HepG2 (cell line): ENCODE results near the gene TRIM62. TPM values are rescaled to one million over a fixed set of nuclear protein-coding genes. Genes with fewer than 3 reads are reported as not detected.

Experiments used
- ATAC-seq: fragments of 200-7000 bp; cut with Tn5 transposase; 3 replicates; pipeline ENCODE4 v1.9.1; 2020; ENCODE audit warnings: mild to moderate bottlenecking, moderate library complexity
- BruUV-seq: library from RNA; stranded (reverse); fragments of 400-500 nt; replicated peaks from 2 replicates; lab custom pipeline; 2021; lab: Mats Ljungman, UMichigan
- CTCF ChIA-PET: fragments of 300-600 bp; formaldehyde crosslinking; extraction: SDS; loops from one replicate; lab custom pipeline; 2021; ENCODE audit warnings: low total read pairs, inconsistent platforms, low intra/inter-chr PET ratio; lab: Yijun Ruan, JAX
- POLR2A ChIA-PET: fragments of 350-600 bp; sonication (Branson Sonifier 250); formaldehyde crosslinking; loops from one replicate; lab custom pipeline; 2020; ENCODE audit warnings: antibody characterized with exemption, inconsistent platforms; lab: Yijun Ruan, JAX
- DNase-seq: peaks from one replicate; pipeline ENCODE4 v3.0.0-alpha.2; 2015; ENCODE audit warnings: low spot score
- FAIRE-seq: peaks from 3 replicates; lab custom pipeline; 2011; peaks lifted over from hg19 to GRCh38; lab: Jason Lieb, UNC
- H2AFZ ChIP-seq: one replicate; pipeline ENCODE4 v1.6.1; 2011; ENCODE audit warnings: low read length, inconsistent platforms
- H3K27ac ChIP-seq: fragments of 300-600 bp; 3 replicates; pipeline ENCODE4 v1.8.0; 2011; ENCODE audit warnings: mixed run types, mild to moderate bottlenecking, mixed read lengths, low read length, inconsistent platforms; ENCODE audit not compliant: insufficient read depth; ENCODE audit errors: extremely low read length
- H3K27me3 ChIP-seq, 2 experiments: fragments of 200-600 bp in 1 of 2; 2 replicates in 1 of 2; 3 replicates in 1 of 2; pipeline versions ENCODE4 v1.6.0 to v1.8.0; 2011; ENCODE audit warnings: low read length in 2 of 2, mild to moderate bottlenecking in 2 of 2, moderate library complexity in 2 of 2, inconsistent platforms in 1 of 2; ENCODE audit not compliant: insufficient read depth in 2 of 2, control insufficient read depth in 1 of 2
- H3K36me3 ChIP-seq, 2 experiments: fragments of 200-600 bp in 1 of 2; replicated peaks in 1 of 2; 2 replicates in 1 of 2; 3 replicates in 1 of 2; pipeline versions ENCODE4 v1.5.1 to v1.8.0; 2011; ENCODE audit warnings: low read length in 2 of 2, inconsistent platforms in 1 of 2; ENCODE audit not compliant: insufficient read depth in 2 of 2, control insufficient read depth in 1 of 2
- H3K4me1 ChIP-seq: 2 replicates; pipeline ENCODE4 v1.5.1; 2012; ENCODE audit warnings: low read length, inconsistent platforms; ENCODE audit not compliant: insufficient read depth
- H3K4me2 ChIP-seq: 2 replicates; pipeline ENCODE4 v1.6.0; 2011; ENCODE audit warnings: low read depth, low read length, inconsistent platforms
- H3K4me3 ChIP-seq, 3 experiments: fragments of 200-600 bp in 1 of 3; sonication (generic), shearing (Covaris generic) in 1 of 3; replicated peaks in 1 of 3; 2 replicates each; pipeline ENCODE4 v1.5.1; 2011 to 2016; ENCODE audit warnings: low read length in 3 of 3, inconsistent platforms in 2 of 3, low read depth in 2 of 3, mild to moderate bottlenecking in 2 of 3, control low read depth in 1 of 3, mixed read lengths in 1 of 3; ENCODE audit not compliant: insufficient read depth in 1 of 3
- H3K79me2 ChIP-seq: one replicate; pipeline ENCODE4 v1.6.1; 2011; ENCODE audit warnings: low read length, inconsistent platforms; ENCODE audit not compliant: insufficient read depth
- H3K9ac ChIP-seq: 2 replicates; pipeline ENCODE4 v1.6.0; 2011; ENCODE audit warnings: mild to moderate bottlenecking, low read depth, low read length, inconsistent platforms; ENCODE audit not compliant: insufficient read depth
- H3K9me3 ChIP-seq: 2 replicates; pipeline ENCODE4 v1.5.1; 2012; ENCODE audit warnings: mild to moderate bottlenecking, low read length
- H4K20me1 ChIP-seq: 2 replicates; pipeline ENCODE4 v1.6.0; 2011; ENCODE audit warnings: inconsistent platforms, mild to moderate bottlenecking, low read length, moderate library complexity; ENCODE audit not compliant: insufficient read depth
- CCAR2 ChIP-seq: fragments of 200-400 bp; formaldehyde crosslinking; optimal IDR thresholded peaks from 2 replicates; pipeline ENCODE3; 2018; ENCODE audit warnings: low read depth, mild to moderate bottlenecking, low read length, moderate library complexity
- FOXC1 ChIP-seq: sonication (generic); formaldehyde crosslinking; IDR thresholded peaks from 2 replicates; pipeline ENCODE4 v1.8.0; 2022; ENCODE audit warnings: mild to moderate bottlenecking, missing genetic modification reagents, borderline replicate concordance
- JUND ChIP-seq: sonication (generic); formaldehyde crosslinking; IDR thresholded peaks from 2 replicates; pipeline ENCODE4 v1.8.0; 2022; ENCODE audit warnings: mild to moderate bottlenecking, missing genetic modification reagents
- KLF16 ChIP-seq, 2 experiments: sonication (generic) in 1 of 2; formaldehyde crosslinking in 1 of 2; IDR thresholded peaks; 2 replicates each; pipeline versions ENCODE4 v1.6.1 to v1.8.0; 2016 to 2023; ENCODE audit warnings: missing genetic modification reagents in 2 of 2, missing compliant biosample characterization in 1 of 2
- ZKSCAN8 ChIP-seq: IDR thresholded peaks from 2 replicates; pipeline ENCODE4 v1.6.1; 2016; ENCODE audit warnings: borderline replicate concordance, missing genetic modification reagents, missing compliant biosample characterization
- ZNF878 ChIP-seq: sonication (generic); formaldehyde crosslinking; IDR thresholded peaks from 2 replicates; pipeline ENCODE4 v1.8.1; 2023; ENCODE audit warnings: mild to moderate bottlenecking, missing genetic modification reagents, moderate library complexity
- ZNF883 ChIP-seq: sonication (generic); formaldehyde crosslinking; IDR thresholded peaks from 2 replicates; pipeline ENCODE4 v1.5.1; 2020; ENCODE audit warnings: mild to moderate bottlenecking, missing genetic modification reagents; ENCODE audit errors: not compliant biosample characterization
- ZSCAN25 ChIP-seq: sonication (generic); formaldehyde crosslinking; IDR thresholded peaks from 2 replicates; pipeline ENCODE4 v1.8.0; 2022; ENCODE audit warnings: mild to moderate bottlenecking, missing genetic modification reagents
- WGBS: methylation state at CpG from one replicate; pipeline ENCODE4 v1.1.6; 2017; ENCODE audit warnings: low lambda C conversion rate; 5-methylcytosine and 5-hydroxymethylcytosine counted together
- in situ Hi-C: cut with HindIII; loops from 2 replicates; pipeline ENCODE4 v1.10.0; 2017; ENCODE audit warnings: low pct_unique_long_range_greater_than_20kb; ENCODE audit not compliant: extremely low pct_ligation_motif_present
- intact Hi-C: fragments of 100-400 bp; cut with micrococcal nuclease; formaldehyde crosslinking; loops from one replicate; pipeline ENCODE4 v1.10.0; 2022; ENCODE audit not compliant: unreplicated experiment
- polyA plus RNA-seq, 8 experiments: library from polyadenylated mRNA; depleted of rRNA in 3 of 8; stranded (reverse) in 7 of 8; unstranded in 1 of 8; fragments of >200 nt; fragmentation: Illumina TruSeq in 4 of 8; extraction: Trizol in 4 of 8; gene quantifications; 2 replicates each; pipeline versions ENCODE4 v1.2.1 to v1.2.3, GENCODE V29; 2011 to 2016; ENCODE audit warnings: low read depth in 4 of 8, missing spikeins in 1 of 8, mixed read lengths in 1 of 8; ENCODE audit not compliant: insufficient read depth in 1 of 8
- total RNA-seq, 5 experiments: library from RNA; depleted of rRNA; stranded (reverse); fragments of >200 nt; fragmentation: Illumina TruSeq; extraction: Trizol; gene quantifications; 2 replicates each; pipeline ENCODE4 v1.2.3, GENCODE V29; 2016; ENCODE audit warnings: low read depth in 1 of 5

The TRIM62 gene
- total and polyA plus RNA-seq, 2 of the 13 experiments (the other 11 are each of a cell fraction or from before 2014, with no cell fraction given): 0.53 to 0.57 TPM

DNA sequence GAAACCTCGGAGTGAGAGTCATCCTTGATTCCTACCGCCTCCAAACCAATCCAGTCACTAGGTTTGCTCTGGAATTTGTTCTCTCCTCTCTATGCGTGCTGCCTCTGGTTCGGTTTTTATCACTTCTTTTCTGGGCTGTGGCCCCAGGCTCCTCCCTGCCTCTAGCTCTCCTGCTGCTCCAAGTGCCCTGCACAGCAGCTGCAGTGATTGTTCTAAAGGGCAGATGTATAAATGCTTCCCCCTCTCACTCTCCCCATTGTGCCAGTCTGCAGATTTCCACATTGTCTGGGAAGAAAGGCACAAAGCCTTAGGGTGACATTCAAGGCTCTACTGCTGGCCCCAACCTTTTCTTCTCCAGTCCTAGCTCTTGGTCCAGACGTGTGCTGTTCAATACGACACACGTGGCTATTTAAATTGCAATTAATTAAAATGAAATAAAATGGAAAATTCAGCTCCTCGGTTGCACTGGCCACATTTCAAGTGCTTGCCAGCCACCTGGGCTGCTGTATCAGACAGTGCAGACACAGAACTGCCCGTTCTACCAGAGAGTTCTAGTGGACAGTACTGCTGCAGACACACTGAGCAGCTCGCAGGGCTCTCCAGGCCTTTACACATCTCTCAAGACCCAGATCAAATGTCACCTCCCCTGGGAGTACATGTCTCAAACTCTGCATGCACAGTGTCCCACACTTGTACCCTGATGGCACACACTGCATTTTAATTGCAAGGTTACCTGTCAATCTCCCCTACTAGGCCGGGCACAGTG, 12.4 kb downstream of the TRIM62 start:
- no TSS peak for BruUV-seq
- no peak for FAIRE-seq
- Histone ChIP-seq H2AFZ (no peak overlapping the region), H3K4me3 (no peak overlapping the region), H3K36me3 (no peaks in the 10 kb centered on the region), H3K27ac (no peak overlapping the region), H3K9me3 (no peaks in the 10 kb centered on the region)
- WGBS: 71% methylated on average over 9 of the region's 11 CpGs
- intact Hi-C loops: no loop called here
- TF ChIP-seq ZNF883 (CRISPR knock-in tag) (no peak), ZNF878 (CRISPR knock-in tag) (no peak), FOXC1 (CRISPR knock-in tag) (no peak), ZKSCAN8 (CRISPR knock-in tag) (no peak), CCAR2 (no peak), ZSCAN25 (CRISPR knock-in tag) (no peak), JUND (CRISPR knock-in tag) (no peak), KLF16 (CRISPR knock-in tag; IDR thresholded peaks at IDR 0.05) (no peak)
- TF ChIP-seq, all 625 proteins: peak for 0
- Histone ChIP-seq H3K4me2 (no peak overlapping the region), H3K9ac (no peak overlapping the region), H3K79me2 (no peaks in the 10 kb centered on the region), H4K20me1 (no peaks in the 10 kb centered on the region), H3K27me3 (no peaks in the 10 kb centered on the region), H3K4me1 (no peaks in the 10 kb centered on the region)
- DNase-seq: no peak
- ChIA-PET CTCF (no interaction called here), POLR2A (no interaction called here)
- no peak for ATAC-seq
- in situ Hi-C loops: loop anchor here (10.0 kb wide), 1 partner anchor 55 kb away; no protein-coding TSS in a partner anchor
